OCI-LY3 (cell line): ENCODE data around the gene PIGS.

Experiments used
- EZH2phosphoT487 ChIP-seq: fragments of 200-600 bp; shearing (Covaris generic); IDR thresholded peaks from 2 replicates; pipeline ENCODE4 v1.6.1; 2018; ENCODE audit warnings: antibody characterized with exemption, mixed run types, low read depth
- TF ChIP-seq, protein P1 (sequence below): fragments of 200-600, 300-600 bp; sonication (generic); IDR thresholded peaks from 2 replicates; pipeline ENCODE4 v1.5.1; 2014; ENCODE audit warnings: antibody characterized with exemption, low read length, low read depth

DNA sequence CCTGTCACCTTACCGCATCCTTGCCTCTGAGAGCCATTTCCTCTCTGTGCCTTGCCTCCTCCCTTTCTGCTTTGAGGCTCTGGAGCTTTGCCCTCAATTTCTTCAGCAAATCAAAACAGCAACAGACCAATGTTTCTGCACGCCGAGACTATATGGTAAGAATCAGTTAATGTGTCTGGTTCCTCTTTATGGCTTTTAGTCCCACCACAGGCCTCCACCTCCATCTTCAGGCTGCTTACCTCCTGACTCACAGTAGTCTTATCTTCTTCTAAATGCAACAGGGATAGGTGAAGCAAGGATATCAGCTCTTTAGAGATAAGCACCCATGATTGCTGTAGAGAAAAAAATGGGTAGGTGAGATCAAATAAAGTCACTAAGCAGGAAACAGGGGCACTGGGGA is 14.5 kb upstream of the PIGS start:
- TF ChIP-seq, protein P1, sequence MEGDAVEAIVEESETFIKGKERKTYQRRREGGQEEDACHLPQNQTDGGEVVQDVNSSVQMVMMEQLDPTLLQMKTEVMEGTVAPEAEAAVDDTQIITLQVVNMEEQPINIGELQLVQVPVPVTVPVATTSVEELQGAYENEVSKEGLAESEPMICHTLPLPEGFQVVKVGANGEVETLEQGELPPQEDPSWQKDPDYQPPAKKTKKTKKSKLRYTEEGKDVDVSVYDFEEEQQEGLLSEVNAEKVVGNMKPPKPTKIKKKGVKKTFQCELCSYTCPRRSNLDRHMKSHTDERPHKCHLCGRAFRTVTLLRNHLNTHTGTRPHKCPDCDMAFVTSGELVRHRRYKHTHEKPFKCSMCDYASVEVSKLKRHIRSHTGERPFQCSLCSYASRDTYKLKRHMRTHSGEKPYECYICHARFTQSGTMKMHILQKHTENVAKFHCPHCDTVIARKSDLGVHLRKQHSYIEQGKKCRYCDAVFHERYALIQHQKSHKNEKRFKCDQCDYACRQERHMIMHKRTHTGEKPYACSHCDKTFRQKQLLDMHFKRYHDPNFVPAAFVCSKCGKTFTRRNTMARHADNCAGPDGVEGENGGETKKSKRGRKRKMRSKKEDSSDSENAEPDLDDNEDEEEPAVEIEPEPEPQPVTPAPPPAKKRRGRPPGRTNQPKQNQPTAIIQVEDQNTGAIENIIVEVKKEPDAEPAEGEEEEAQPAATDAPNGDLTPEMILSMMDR = no peak
- TF ChIP-seq EZH2phosphoT487 = no peak
